A673 (cell line): ENCODE measurements around the gene KLHL33. TPM values are rescaled to one million over a fixed set of nuclear protein-coding genes. Genes with fewer than 3 reads are reported as not detected.

Experiments used
- BruUV-seq: library from RNA; stranded (reverse); fragments of 400-500 nt; replicated peaks from 2 replicates; lab custom pipeline; 2021; lab: Mats Ljungman, UMichigan
- CTCF ChIA-PET: fragments of 300-600 bp; sonication (Branson Sonifier 250); formaldehyde crosslinking; loops from one replicate; lab custom pipeline; 2022; ENCODE audit warnings: antibody characterized with exemption; lab: Charles Lee
- POLR2A ChIA-PET: fragments of 300-600 bp; sonication (Branson Sonifier 250); formaldehyde crosslinking; loops from one replicate; lab custom pipeline; 2022; ENCODE audit warnings: antibody characterized with exemption; ENCODE audit not compliant: low non-redundant PET; lab: Charles Lee
- DNase-seq: peaks from one replicate; pipeline ENCODE4 v3.0.0-alpha.2; 2015; ENCODE audit warnings: low spot score
- H3K27ac ChIP-seq: fragments of 200-600 bp; sonication (generic); 2 replicates; pipeline ENCODE4 v1.5.1; 2016; ENCODE audit warnings: mixed run types, low read depth, mild to moderate bottlenecking, mixed read lengths, antibody characterized with exemption, low read length; ENCODE audit not compliant: poor library complexity, severe bottlenecking
- H3K27me3 ChIP-seq: fragments of 200-600 bp; sonication (generic); replicated peaks from 2 replicates; pipeline ENCODE4 v1.6.1; 2017; ENCODE audit warnings: mixed run types, low read depth, mild to moderate bottlenecking, mixed read lengths, antibody characterized with exemption, low read length; ENCODE audit not compliant: insufficient read depth, poor library complexity
- H3K36me3 ChIP-seq: fragments of 200-600 bp; sonication (generic); 2 replicates; pipeline ENCODE4 v1.6.1; 2016; ENCODE audit warnings: mixed run types, mild to moderate bottlenecking, mixed read lengths, antibody characterized with exemption, low read length; ENCODE audit not compliant: insufficient read depth, poor library complexity, severe bottlenecking
- H3K4me1 ChIP-seq: fragments of 200-600 bp; sonication (generic); 2 replicates; pipeline ENCODE4 v1.6.1; 2017; ENCODE audit warnings: mixed run types, mild to moderate bottlenecking, mixed read lengths, antibody characterized with exemption, low read length; ENCODE audit not compliant: insufficient read depth, poor library complexity, severe bottlenecking
- H3K4me3 ChIP-seq: fragments of 200-600 bp; sonication (generic); 2 replicates; pipeline ENCODE4 v1.5.1; 2016; ENCODE audit warnings: low read depth, mixed run types, mild to moderate bottlenecking, mixed read lengths, low read length; ENCODE audit not compliant: poor library complexity, severe bottlenecking
- H3K9me3 ChIP-seq: fragments of 200-600 bp; sonication (generic); 2 replicates; pipeline ENCODE4 v1.6.1; 2016; ENCODE audit warnings: mixed run types, low read depth, mild to moderate bottlenecking, mixed read lengths, antibody characterized with exemption, low read length; ENCODE audit not compliant: poor library complexity, severe bottlenecking
- CTCF ChIP-seq: fragments of 300-800, 200-600 bp; sonication (generic); conservative IDR thresholded peaks from 2 replicates; pipeline ENCODE4 v1.5.1; 2017; ENCODE audit warnings: low read depth, mild to moderate bottlenecking, antibody characterized with exemption, low read length, moderate library complexity, mixed read lengths
- EZH2 ChIP-seq: fragments of 200-600 bp; sonication (generic); IDR thresholded peaks from 2 replicates; pipeline ENCODE4 v1.6.1; 2017; ENCODE audit warnings: borderline replicate concordance, low read depth, mild to moderate bottlenecking, mixed read lengths, antibody characterized with exemption, low read length; ENCODE audit not compliant: poor library complexity, severe bottlenecking
- intact Hi-C: fragments of 100-400 bp; cut with micrococcal nuclease; formaldehyde crosslinking; loops from one replicate; pipeline ENCODE4 v1.10.0; 2022; ENCODE audit not compliant: unreplicated experiment
- total RNA-seq: library from RNA; stranded (reverse); gene quantifications from 2 replicates; pipeline ENCODE4 v1.2.3, GENCODE V29; 2021

Gene KLHL33
- total RNA-seq, 1 experiment from 2014 or later = 0.04 TPM

- POLR2A ChIA-PET = no interaction called here
- TF ChIP-seq CTCF = no peak
- TF ChIP-seq EZH2 = no peak
Measured at GRCh38 chr14:20384886-20385285, 51.1 kb downstream of the KLHL33 start.

GRCh38 chr14:20384321-20384720, 51.6 kb downstream of the KLHL33 start:
- intact Hi-C loops = no loop called here
- POLR2A ChIA-PET = no interaction called here
- Histone ChIP-seq H3K27me3 (no peaks in the 10 kb centered on the region), H3K4me3 (no peak overlapping the region), H3K4me1 (no peaks in the 10 kb centered on the region), H3K9me3 (no peaks in the 10 kb centered on the region), H3K27ac (no peak overlapping the region), H3K36me3 (peaks cover 21% of the 10 kb centered on the region)
- BruUV-seq = no TSS peak
- TF ChIP-seq CTCF (no peak), EZH2 (no peak)
- CTCF ChIA-PET = no interaction called here
- DNase-seq = no peak

More at GRCh38 chr14:20384886-20385285, 51.1 kb downstream of the KLHL33 start:
- BruUV-seq = no TSS peak
- no peak overlapping the region for H3K27ac ChIP-seq
- H3K4me1 ChIP-seq = no peaks in the 10 kb centered on the region
- H3K27me3 ChIP-seq = no peaks in the 10 kb centered on the region
- DNase-seq = no peak
- H3K9me3 ChIP-seq = no peaks in the 10 kb centered on the region
- CTCF ChIA-PET = no interaction called here
- intact Hi-C loops = no loop called here
- peaks cover 19% of the 10 kb centered on the region for H3K36me3 ChIP-seq
- H3K4me3 ChIP-seq = no peak overlapping the region

- ChIA-PET POLR2A (no interaction called here), CTCF (no interaction called here)
- TF ChIP-seq EZH2 = no peak
- TF ChIP-seq CTCF = no peak
Measured at GRCh38 chr14:20383636-20384035, 52.3 kb downstream of the KLHL33 start.

More at GRCh38 chr14:20383636-20384035, 52.3 kb downstream of the KLHL33 start:
- H3K27ac ChIP-seq = no peak overlapping the region
- intact Hi-C loops = no loop called here
- no peaks in the 10 kb centered on the region for H3K9me3 ChIP-seq
- H3K4me1 ChIP-seq = no peaks in the 10 kb centered on the region
- H3K27me3 ChIP-seq = no peaks in the 10 kb centered on the region
- H3K4me3 ChIP-seq = no peak overlapping the region
- DNase-seq = no peak
- H3K36me3 ChIP-seq = peaks cover 21% of the 10 kb centered on the region
- no TSS peak for BruUV-seq
